Uterus (tissue), 2 donors: Measurements from ENCODE around the gene AUTS2.

ENCODE experiments used
- POLR2A ChIP-seq, 2 donors: fragments of 450-650 bp; IDR thresholded peaks; one replicate each; pipeline ENCODE4 v1.6.1; 2016; ENCODE audit warnings: antibody characterized with exemption in 2 of 2, mild to moderate bottlenecking in 1 of 2, moderate library complexity in 1 of 2
- TF ChIP-seq, protein P1 (sequence below), 4 experiments: fragments of 200-600 bp in 2 of 4; fragments of 450-650 bp in 2 of 4; sonication (generic) in 2 of 4; IDR thresholded peaks; one replicate each; pipeline ENCODE4 v1.5.1; 2016 to 2019; ENCODE audit warnings: antibody characterized with exemption in 4 of 4, mild to moderate bottlenecking in 2 of 4, moderate library complexity in 1 of 4

DNA sequence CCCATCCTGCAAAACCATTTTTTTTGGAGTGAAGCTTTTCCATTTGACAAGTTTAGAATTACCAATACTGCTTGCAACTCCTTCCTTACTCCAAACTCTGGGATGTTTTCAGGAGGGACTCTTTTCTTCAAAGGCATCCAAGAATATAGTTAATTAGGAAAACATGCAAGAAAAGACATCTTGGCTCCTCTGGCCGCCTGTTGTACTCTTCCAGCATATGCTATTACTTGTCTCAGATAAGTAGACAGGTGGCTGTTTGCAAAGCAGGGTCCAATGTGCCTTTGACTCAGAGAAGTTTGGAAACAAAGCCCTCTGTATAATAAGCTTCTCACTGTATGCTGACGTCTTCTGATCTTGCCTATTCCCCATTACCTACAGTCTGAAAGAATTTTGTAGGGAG is 746.5 kb downstream of the AUTS2 start:
- TF ChIP-seq, protein P1, sequence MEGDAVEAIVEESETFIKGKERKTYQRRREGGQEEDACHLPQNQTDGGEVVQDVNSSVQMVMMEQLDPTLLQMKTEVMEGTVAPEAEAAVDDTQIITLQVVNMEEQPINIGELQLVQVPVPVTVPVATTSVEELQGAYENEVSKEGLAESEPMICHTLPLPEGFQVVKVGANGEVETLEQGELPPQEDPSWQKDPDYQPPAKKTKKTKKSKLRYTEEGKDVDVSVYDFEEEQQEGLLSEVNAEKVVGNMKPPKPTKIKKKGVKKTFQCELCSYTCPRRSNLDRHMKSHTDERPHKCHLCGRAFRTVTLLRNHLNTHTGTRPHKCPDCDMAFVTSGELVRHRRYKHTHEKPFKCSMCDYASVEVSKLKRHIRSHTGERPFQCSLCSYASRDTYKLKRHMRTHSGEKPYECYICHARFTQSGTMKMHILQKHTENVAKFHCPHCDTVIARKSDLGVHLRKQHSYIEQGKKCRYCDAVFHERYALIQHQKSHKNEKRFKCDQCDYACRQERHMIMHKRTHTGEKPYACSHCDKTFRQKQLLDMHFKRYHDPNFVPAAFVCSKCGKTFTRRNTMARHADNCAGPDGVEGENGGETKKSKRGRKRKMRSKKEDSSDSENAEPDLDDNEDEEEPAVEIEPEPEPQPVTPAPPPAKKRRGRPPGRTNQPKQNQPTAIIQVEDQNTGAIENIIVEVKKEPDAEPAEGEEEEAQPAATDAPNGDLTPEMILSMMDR (IDR thresholded peaks at IDR 0.05), result no peak
- TF ChIP-seq POLR2A (IDR thresholded peaks at IDR 0.05), result no peak
